Keratinocyte (primary cell): ENCODE results near the gene APOA4. TPM values are rescaled to one million over a fixed set of nuclear protein-coding genes. Genes with fewer than 3 reads are reported as not detected.

ENCODE experiments used
- DNase-seq: peaks from one replicate; pipeline ENCODE4 v3.0.0-alpha.2; 2011; ENCODE audit warnings: low read depth, missing footprints, low spot score
- FAIRE-seq: peaks from 2 replicates; lab custom pipeline; 2011; peaks lifted over from hg19 to GRCh38; lab: Jason Lieb, UNC
- H2AFZ ChIP-seq: 2 replicates; pipeline ENCODE4 v1.6.0; 2012; ENCODE audit warnings: low read length, control low read depth, inconsistent platforms; ENCODE audit not compliant: control insufficient read depth
- H3K27ac ChIP-seq: 2 replicates; pipeline ENCODE4 v1.5.1; 2011; ENCODE audit warnings: low read length; ENCODE audit not compliant: control insufficient read depth, insufficient read depth
- H3K27me3 ChIP-seq: 3 replicates; pipeline ENCODE4 v1.6.0; 2011; ENCODE audit warnings: low read length; ENCODE audit not compliant: control insufficient read depth, insufficient read depth; ENCODE audit errors: extremely low read depth
- H3K36me3 ChIP-seq, 2 experiments: 2 replicates in 1 of 2; 3 replicates in 1 of 2; pipeline ENCODE4 v1.5.1; 2011; ENCODE audit warnings: low read length in 2 of 2, mild to moderate bottlenecking in 1 of 2; ENCODE audit not compliant: control insufficient read depth in 2 of 2, insufficient read depth in 2 of 2; ENCODE audit errors: extremely low read depth in 1 of 2
- H3K4me1 ChIP-seq: 3 replicates; pipeline ENCODE4 v1.5.1; 2011; ENCODE audit warnings: low read length; ENCODE audit not compliant: control insufficient read depth, insufficient read depth; ENCODE audit errors: extremely low read depth
- H3K4me2 ChIP-seq: 3 replicates; pipeline ENCODE4 v1.6.0; 2011; ENCODE audit warnings: low read depth, low read length; ENCODE audit not compliant: control insufficient read depth, insufficient read depth; ENCODE audit errors: extremely low read depth
- H3K4me3 ChIP-seq, 3 experiments: fragments of 200-600 bp in 1 of 3; sonication (generic) in 1 of 3; 2 replicates in 2 of 3; 3 replicates in 1 of 3; pipeline ENCODE4 v1.5.1; 2011 to 2016; ENCODE audit warnings: low read length in 3 of 3, mild to moderate bottlenecking in 3 of 3, control low read depth in 2 of 3, inconsistent platforms in 1 of 3, low read depth in 1 of 3, mixed read lengths in 1 of 3, mixed run types in 1 of 3, moderate library complexity in 1 of 3; ENCODE audit not compliant: control insufficient read depth in 2 of 3, insufficient read depth in 2 of 3; ENCODE audit errors: extremely low read depth in 1 of 3
- H3K79me2 ChIP-seq: 2 replicates; pipeline ENCODE4 v1.6.0; 2012; ENCODE audit warnings: low read length; ENCODE audit not compliant: control insufficient read depth, insufficient read depth
- H3K9ac ChIP-seq: 3 replicates; pipeline ENCODE4 v1.6.0; 2011; ENCODE audit warnings: low read length; ENCODE audit not compliant: control insufficient read depth, insufficient read depth; ENCODE audit errors: extremely low read depth
- H3K9me1 ChIP-seq: 3 replicates; pipeline ENCODE4 v1.6.0; 2011; ENCODE audit warnings: low read length; ENCODE audit not compliant: control insufficient read depth, insufficient read depth; ENCODE audit errors: extremely low read depth
- H3K9me3 ChIP-seq: 2 replicates; pipeline ENCODE4 v1.5.1; 2012; ENCODE audit warnings: low read depth, low read length; ENCODE audit not compliant: control insufficient read depth
- H4K20me1 ChIP-seq: 3 replicates; pipeline ENCODE4 v1.6.0; 2011; ENCODE audit warnings: low read length; ENCODE audit not compliant: control insufficient read depth, insufficient read depth; ENCODE audit errors: extremely low read depth
- CTCF ChIP-seq, 3 experiments: IDR thresholded peaks in 1 of 3; conservative IDR thresholded peaks in 1 of 3; optimal IDR thresholded peaks in 1 of 3; 2 replicates in 2 of 3; 3 replicates in 1 of 3; pipeline versions ENCODE3 to v1.5.1; 2011; ENCODE audit warnings: low read length in 3 of 3, mild to moderate bottlenecking in 3 of 3, moderate library complexity in 2 of 3, control low read depth in 1 of 3, inconsistent platforms in 1 of 3; ENCODE audit not compliant: insufficient read depth in 2 of 3; ENCODE audit errors: extremely low read depth in 1 of 3
- EZH2 ChIP-seq: IDR thresholded peaks from one replicate; pipeline ENCODE4 v1.6.1; 2012; ENCODE audit warnings: inconsistent platforms, mild to moderate bottlenecking, low read length, moderate library complexity
- dilution Hi-C: fragments of 300-500 bp; cut with MboI; formaldehyde crosslinking; loops from one replicate; pipeline ENCODE4 v1.7.0; 2020; ENCODE audit warnings: low sequenced_read_pairs; ENCODE audit not compliant: extremely low pct_ligation_motif_present
- polyA plus RNA-seq, 5 experiments: library from polyadenylated mRNA; depleted of rRNA in 3 of 5; stranded (reverse) in 3 of 5; stranded (forward) in 1 of 5; unstranded in 1 of 5; fragments of >200 nt; gene quantifications; 1 replicate in 1 of 5; 2 replicates in 3 of 5; 3 replicates in 1 of 5; pipeline versions ENCODE4 v1.2.1 to v1.2.3, GENCODE V29; 2011 to 2012; ENCODE audit warnings: missing spikeins in 2 of 5, low read depth in 1 of 5, low replicate concordance in 1 of 5

APOA4 gene
- polyA plus RNA-seq, 1 donor (not counting 4 experiments of a cell fraction or from before 2014, with no cell fraction given), result not detected

DNA sequence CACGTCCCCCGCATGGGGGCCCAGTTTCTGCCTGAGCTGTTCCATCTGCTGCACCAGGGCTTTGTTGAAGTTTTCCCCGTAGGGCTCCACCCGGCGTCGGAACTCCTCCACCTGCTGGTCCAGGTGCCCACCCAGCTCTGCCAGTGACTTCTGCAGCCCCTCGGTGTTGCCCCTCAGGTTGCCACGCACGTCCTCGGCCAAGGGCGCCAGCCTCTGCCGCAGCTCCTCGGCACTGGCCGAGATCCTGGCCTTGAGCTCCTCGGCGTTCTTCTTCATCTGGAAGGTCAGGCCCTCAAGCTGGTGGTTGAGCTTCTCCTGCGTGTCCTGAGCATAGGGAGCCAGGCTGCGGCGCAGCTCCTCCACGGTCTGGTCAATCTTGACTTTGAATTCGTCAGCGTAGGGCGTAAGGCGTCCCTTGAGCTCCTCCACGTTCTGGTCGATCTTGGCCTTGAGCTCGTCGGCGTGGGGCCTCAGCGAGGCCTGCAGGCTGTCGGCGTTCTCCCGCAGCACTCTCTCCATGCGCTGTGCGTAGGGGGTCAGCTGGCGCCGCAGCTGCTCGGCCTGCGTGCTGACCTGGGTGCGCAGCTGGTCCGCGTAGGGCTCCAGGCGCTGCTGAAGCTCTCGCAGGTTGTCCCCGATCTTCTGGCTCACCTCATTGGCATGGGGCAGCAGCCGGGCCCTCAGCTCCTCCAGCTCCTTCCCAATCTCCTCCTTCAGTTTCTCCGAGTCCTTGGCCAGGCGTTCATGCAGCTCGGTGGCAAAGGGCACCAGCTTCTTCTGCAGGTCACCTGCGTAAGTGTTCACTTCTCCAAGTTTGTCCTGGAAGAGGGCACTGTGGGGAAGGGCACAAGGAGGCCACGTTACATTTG lies 1.8 kb downstream of the APOA4 start:
- Histone ChIP-seq H2AFZ (no peak overlapping the region), H3K9ac (no peak overlapping the region), H3K4me2 (no peak overlapping the region), H3K36me3 (no peaks in the 10 kb centered on the region), H3K9me1 (no peaks in the 10 kb centered on the region), H4K20me1 (no peaks in the 10 kb centered on the region), H3K27me3 (no peaks in the 10 kb centered on the region), H3K4me1 (no peaks in the 10 kb centered on the region), H3K79me2 (no peaks in the 10 kb centered on the region), H3K4me3 (no peak overlapping the region), H3K9me3 (no peaks in the 10 kb centered on the region), H3K27ac (no peak overlapping the region)
- no peak for FAIRE-seq
- no peak for DNase-seq
- no peak for TF ChIP-seq EZH2
- no peak for TF ChIP-seq CTCF (optimal IDR thresholded peaks at IDR 0.05 in 1 of 3, IDR thresholded peaks at IDR 0.05 in 1 of 3, conservative IDR thresholded peaks at IDR 0.05 in 1 of 3; ENCODE audit: extremely low read depth in 1 of 3, insufficient read depth in 2 of 3, low read length in 3 of 3)
- dilution Hi-C loops, result no loop called here

GRCh38 chr11:116819049-116819448 lies 4.1 kb downstream of the APOA4 start:
- H3K36me3 ChIP-seq, result no peaks in the 10 kb centered on the region
- no peaks in the 10 kb centered on the region for H4K20me1 ChIP-seq
- H3K9me3 ChIP-seq, result no peaks in the 10 kb centered on the region
- no peaks in the 10 kb centered on the region for H3K4me1 ChIP-seq
- dilution Hi-C loops, result no loop called here
- H3K27me3 ChIP-seq, result no peaks in the 10 kb centered on the region
- FAIRE-seq, result no peak
- H3K4me3 ChIP-seq, result no peak overlapping the region
- H3K27ac ChIP-seq, result no peak overlapping the region
- H3K9ac ChIP-seq, result no peak overlapping the region
- no peaks in the 10 kb centered on the region for H3K79me2 ChIP-seq
- no peak overlapping the region for H2AFZ ChIP-seq
- no peaks in the 10 kb centered on the region for H3K9me1 ChIP-seq
- no peak for DNase-seq
- H3K4me2 ChIP-seq, result no peak overlapping the region
- no peak for TF ChIP-seq CTCF (optimal IDR thresholded peaks at IDR 0.05 in 1 of 3, IDR thresholded peaks at IDR 0.05 in 1 of 3, conservative IDR thresholded peaks at IDR 0.05 in 1 of 3; ENCODE audit: extremely low read depth in 1 of 3, insufficient read depth in 2 of 3, low read length in 3 of 3)
- no peak for TF ChIP-seq EZH2
